ENCODE measurements around the gene ATP6V0B.

DNA sequence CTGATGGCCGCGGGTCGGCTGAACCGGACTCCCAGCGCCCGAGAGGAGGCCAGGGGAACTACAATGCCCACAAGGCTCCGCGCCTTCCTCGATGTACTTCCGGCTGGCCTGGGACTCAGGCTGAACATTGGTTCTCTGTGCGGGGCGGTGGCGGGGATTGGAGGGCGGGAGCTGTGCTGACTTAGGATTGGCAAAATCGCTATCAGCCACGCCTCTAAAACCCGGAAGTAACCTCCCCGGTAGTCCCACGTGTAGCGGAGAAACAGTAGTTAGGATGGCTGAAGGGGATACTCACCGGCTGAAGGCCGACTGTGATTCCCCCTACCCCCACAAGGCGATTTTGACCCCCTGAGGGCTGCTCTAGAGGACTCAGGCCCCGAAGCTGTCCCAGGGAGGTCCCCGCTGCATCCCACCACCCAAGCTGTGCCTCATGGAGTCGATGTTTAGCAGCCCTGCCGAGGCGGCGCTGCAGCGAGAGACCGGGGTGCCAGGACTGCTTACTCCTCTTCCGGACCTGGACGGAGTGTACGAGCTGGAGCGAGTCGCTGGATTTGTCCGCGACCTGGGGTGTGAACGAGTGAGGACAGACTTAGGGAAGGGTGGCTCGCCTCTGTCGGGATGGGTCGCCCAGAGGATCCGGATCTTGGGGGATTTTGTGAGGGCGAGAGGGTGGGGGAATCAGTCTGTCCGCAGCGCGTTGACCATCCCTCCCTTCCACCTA is 4.9 kb upstream of the ATP6V0B start, which contains the start of gene DPH2:
- TF ChIP-seq, protein P1, sequence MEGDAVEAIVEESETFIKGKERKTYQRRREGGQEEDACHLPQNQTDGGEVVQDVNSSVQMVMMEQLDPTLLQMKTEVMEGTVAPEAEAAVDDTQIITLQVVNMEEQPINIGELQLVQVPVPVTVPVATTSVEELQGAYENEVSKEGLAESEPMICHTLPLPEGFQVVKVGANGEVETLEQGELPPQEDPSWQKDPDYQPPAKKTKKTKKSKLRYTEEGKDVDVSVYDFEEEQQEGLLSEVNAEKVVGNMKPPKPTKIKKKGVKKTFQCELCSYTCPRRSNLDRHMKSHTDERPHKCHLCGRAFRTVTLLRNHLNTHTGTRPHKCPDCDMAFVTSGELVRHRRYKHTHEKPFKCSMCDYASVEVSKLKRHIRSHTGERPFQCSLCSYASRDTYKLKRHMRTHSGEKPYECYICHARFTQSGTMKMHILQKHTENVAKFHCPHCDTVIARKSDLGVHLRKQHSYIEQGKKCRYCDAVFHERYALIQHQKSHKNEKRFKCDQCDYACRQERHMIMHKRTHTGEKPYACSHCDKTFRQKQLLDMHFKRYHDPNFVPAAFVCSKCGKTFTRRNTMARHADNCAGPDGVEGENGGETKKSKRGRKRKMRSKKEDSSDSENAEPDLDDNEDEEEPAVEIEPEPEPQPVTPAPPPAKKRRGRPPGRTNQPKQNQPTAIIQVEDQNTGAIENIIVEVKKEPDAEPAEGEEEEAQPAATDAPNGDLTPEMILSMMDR (conservative IDR thresholded peaks at IDR 0.05; ENCODE audit: low read depth, low read length), result no peak
- no peak for TF ChIP-seq EZH2 (IDR thresholded peaks at IDR 0.05; ENCODE audit: borderline replicate concordance, low read depth, low read length, poor library complexity, severe bottlenecking)

All from A673 (cell line).